Activated B cell treated with CpG ODN at 0.5 μM for 24 hours (primary cell): ENCODE results near the gene TSHZ2. TPM values are rescaled to one million over a fixed set of nuclear protein-coding genes. Genes with fewer than 3 reads are reported as not detected.

ENCODE experiments used
- ATAC-seq: fragments of 200-7000 bp; cut with Tn5 transposase; one replicate; pipeline ENCODE4 v1.10.0; 2021; ENCODE audit warnings: low read depth, mild to moderate bottlenecking, moderate library complexity
- CTCF ChIA-PET: fragments of 350-600 bp; sonication (Branson Sonifier 250); formaldehyde crosslinking; loops from one replicate; lab custom pipeline; 2021; ENCODE audit warnings: antibody characterized with exemption; lab: Charles Lee
- POLR2A ChIA-PET: fragments of 350-600 bp; sonication (Branson Sonifier 250); formaldehyde crosslinking; loops from one replicate; lab custom pipeline; 2021; ENCODE audit warnings: antibody characterized with exemption; lab: Charles Lee
- DNase-seq: peaks from one replicate; pipeline ENCODE4 v3.0.0; 2022
- H3K27ac Mint-ChIP-seq: one replicate; pipeline ENCODE4 v1.8.0; 2020; ENCODE audit warnings: mixed read lengths
- H3K27me3 Mint-ChIP-seq: one replicate; pipeline ENCODE4 v1.8.0; 2021; ENCODE audit warnings: mixed read lengths
- H3K36me3 Mint-ChIP-seq: one replicate; pipeline ENCODE4 v1.8.0; 2021; ENCODE audit warnings: low read depth, mixed read lengths
- H3K4me1 Mint-ChIP-seq: one replicate; pipeline ENCODE4 v1.8.0; 2021; ENCODE audit warnings: mixed read lengths
- H3K4me3 Mint-ChIP-seq: one replicate; pipeline ENCODE4 v1.8.0; 2020; ENCODE audit warnings: mild to moderate bottlenecking, mixed read lengths
- H3K9me3 Mint-ChIP-seq: one replicate; pipeline ENCODE4 v1.8.0; 2020; ENCODE audit warnings: mixed read lengths
- intact Hi-C: fragments of 100-400 bp; cut with micrococcal nuclease; formaldehyde crosslinking; loops from one replicate; pipeline ENCODE4 v1.15.1; 2024
- total RNA-seq: library from RNA; stranded (reverse); gene quantifications from 2 replicates; pipeline ENCODE4 v1.2.3, GENCODE V29; 2022
- TF ChIP-seq, protein P1 (sequence below): fragments of 200-600 bp; IDR thresholded peaks from one replicate; pipeline ENCODE4 v1.8.0; 2022; ENCODE audit warnings: antibody characterized with exemption, mild to moderate bottlenecking

The TSHZ2 gene
- total RNA-seq, 1 donor from 2014 or later: 1.7 TPM

GRCh38 chr20:53244711-53245110 is 272.6 kb downstream of the TSHZ2 start:
- ChIA-PET CTCF (no interaction called here), POLR2A (no interaction called here)
- Mint-ChIP-seq H3K4me3 (no peak overlapping the region), H3K27me3 (peaks cover 7% of the 10 kb centered on the region), H3K27ac (no peak overlapping the region), H3K4me1 (no peaks in the 10 kb centered on the region), H3K36me3 (no peaks in the 10 kb centered on the region), H3K9me3 (no peaks in the 10 kb centered on the region)
- intact Hi-C loops: no loop called here
- TF ChIP-seq, protein P1, sequence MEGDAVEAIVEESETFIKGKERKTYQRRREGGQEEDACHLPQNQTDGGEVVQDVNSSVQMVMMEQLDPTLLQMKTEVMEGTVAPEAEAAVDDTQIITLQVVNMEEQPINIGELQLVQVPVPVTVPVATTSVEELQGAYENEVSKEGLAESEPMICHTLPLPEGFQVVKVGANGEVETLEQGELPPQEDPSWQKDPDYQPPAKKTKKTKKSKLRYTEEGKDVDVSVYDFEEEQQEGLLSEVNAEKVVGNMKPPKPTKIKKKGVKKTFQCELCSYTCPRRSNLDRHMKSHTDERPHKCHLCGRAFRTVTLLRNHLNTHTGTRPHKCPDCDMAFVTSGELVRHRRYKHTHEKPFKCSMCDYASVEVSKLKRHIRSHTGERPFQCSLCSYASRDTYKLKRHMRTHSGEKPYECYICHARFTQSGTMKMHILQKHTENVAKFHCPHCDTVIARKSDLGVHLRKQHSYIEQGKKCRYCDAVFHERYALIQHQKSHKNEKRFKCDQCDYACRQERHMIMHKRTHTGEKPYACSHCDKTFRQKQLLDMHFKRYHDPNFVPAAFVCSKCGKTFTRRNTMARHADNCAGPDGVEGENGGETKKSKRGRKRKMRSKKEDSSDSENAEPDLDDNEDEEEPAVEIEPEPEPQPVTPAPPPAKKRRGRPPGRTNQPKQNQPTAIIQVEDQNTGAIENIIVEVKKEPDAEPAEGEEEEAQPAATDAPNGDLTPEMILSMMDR: no peak
- DNase-seq (no peak), ATAC-seq (no peak)

GRCh38 chr20:53245574-53245973 is 273.4 kb downstream of the TSHZ2 start:
- POLR2A ChIA-PET: no interaction called here
- no peak for ATAC-seq

DNA sequence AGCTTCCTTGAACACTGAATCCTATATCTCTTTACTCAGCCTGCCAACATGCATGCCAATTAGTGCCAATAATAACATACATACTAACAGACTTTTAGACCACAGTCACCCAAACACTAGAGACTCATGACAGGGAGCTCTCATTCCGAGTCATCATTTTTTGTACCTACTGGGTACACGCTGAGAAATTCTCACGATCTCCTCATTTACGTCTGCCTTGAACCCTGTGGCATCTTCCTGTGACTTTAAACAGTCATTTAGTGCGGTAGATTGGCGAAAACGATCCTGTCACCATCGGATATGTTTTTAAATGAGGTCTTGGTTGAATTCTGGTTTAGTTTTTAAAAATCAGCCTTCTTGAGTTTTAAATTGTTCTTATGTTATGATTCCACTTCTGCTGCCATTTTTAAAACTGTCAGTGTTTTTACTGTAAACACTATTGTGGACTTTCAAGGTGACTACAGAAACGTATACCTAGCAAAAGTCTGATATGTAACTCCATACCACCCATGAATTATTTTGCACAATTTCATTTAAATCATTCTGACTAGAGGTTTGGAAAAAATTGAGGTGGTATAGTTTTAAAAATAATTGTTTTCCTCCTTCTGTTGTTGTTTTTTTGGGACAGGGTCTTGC is 275.4 kb downstream of the TSHZ2 start:
- no peaks in the 10 kb centered on the region for H3K36me3 Mint-ChIP-seq
- DNase-seq (no peak), ATAC-seq (no peak)
- intact Hi-C loops: no loop called here
- no peaks in the 10 kb centered on the region for H3K9me3 Mint-ChIP-seq
- H3K4me1 Mint-ChIP-seq: no peaks in the 10 kb centered on the region
- peaks cover 10% of the 10 kb centered on the region for H3K27me3 Mint-ChIP-seq
- TF ChIP-seq, protein P1: no peak
- CTCF ChIA-PET: no interaction called here
- H3K4me3 Mint-ChIP-seq: no peak overlapping the region
- POLR2A ChIA-PET: no interaction called here
- no peak overlapping the region for H3K27ac Mint-ChIP-seq

More at GRCh38 chr20:53245574-53245973, 273.4 kb downstream of the TSHZ2 start:
- no peak for DNase-seq
- intact Hi-C loops: no loop called here
- peaks cover 10% of the 10 kb centered on the region for H3K27me3 Mint-ChIP-seq
- no peaks in the 10 kb centered on the region for H3K36me3 Mint-ChIP-seq
- TF ChIP-seq, protein P1: no peak
- CTCF ChIA-PET: no interaction called here
- no peak overlapping the region for H3K27ac Mint-ChIP-seq
- H3K4me1 Mint-ChIP-seq: no peaks in the 10 kb centered on the region
- no peak overlapping the region for H3K4me3 Mint-ChIP-seq
- H3K9me3 Mint-ChIP-seq: no peaks in the 10 kb centered on the region

GRCh38 chr20:53250456-53250855 is 278.3 kb downstream of the TSHZ2 start:
- intact Hi-C loops: no loop called here
- Mint-ChIP-seq H3K4me1 (no peaks in the 10 kb centered on the region), H3K36me3 (no peaks in the 10 kb centered on the region), H3K4me3 (no peak overlapping the region), H3K27me3 (peaks cover 7% of the 10 kb centered on the region), H3K9me3 (no peaks in the 10 kb centered on the region), H3K27ac (no peak overlapping the region)
- TF ChIP-seq, protein P1: no peak
- no peak for ATAC-seq
- DNase-seq: no peak
- ChIA-PET CTCF (no interaction called here), POLR2A (no interaction called here)

DNA sequence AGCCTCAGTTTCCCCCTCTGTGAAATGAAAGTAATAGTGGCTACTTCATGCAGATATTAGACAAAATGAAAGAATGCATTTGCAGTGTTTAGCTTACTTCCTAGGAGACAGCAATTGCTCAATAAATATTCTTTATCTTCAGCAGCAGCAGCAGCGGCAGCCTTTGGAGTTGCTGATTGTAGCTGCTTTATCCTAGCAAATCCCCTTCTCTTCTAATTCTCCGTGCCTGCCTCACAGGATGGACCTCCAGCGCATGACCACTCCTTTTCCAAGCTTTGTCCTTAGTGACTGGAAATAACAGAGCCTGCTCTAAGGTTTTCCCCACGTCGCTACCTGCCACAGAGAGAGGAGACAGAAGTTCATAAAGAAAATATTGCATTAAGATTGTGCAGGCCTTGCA is 279.8 kb downstream of the TSHZ2 start:
- TF ChIP-seq, protein P1: no peak
- Mint-ChIP-seq H3K9me3 (no peaks in the 10 kb centered on the region), H3K4me3 (no peak overlapping the region), H3K27me3 (peaks cover 4% of the 10 kb centered on the region), H3K27ac (no peak overlapping the region), H3K36me3 (no peaks in the 10 kb centered on the region), H3K4me1 (no peaks in the 10 kb centered on the region)
- CTCF ChIA-PET: no interaction called here
- DNase-seq (no peak), ATAC-seq (no peak)
- POLR2A ChIA-PET: no interaction called here
- intact Hi-C loops: no loop called here
